Suppressor macrophage treated with lipopolysaccharide for 4 hours (primary cell): ENCODE results near the gene NTN1.
A peak's percentile ranks its signal among the peaks of the same experiment; 100 is the strongest.
"Not testable (repeated sequence)": the region's sequence is repeated elsewhere in the genome, so short reads cannot be mapped to it uniquely, and the experiment has no call there.

ENCODE experiments used
- DNase-seq: peaks from one replicate; pipeline ENCODE4 v3.0.0-alpha.2; 2020

NTN1 gene

DNA sequence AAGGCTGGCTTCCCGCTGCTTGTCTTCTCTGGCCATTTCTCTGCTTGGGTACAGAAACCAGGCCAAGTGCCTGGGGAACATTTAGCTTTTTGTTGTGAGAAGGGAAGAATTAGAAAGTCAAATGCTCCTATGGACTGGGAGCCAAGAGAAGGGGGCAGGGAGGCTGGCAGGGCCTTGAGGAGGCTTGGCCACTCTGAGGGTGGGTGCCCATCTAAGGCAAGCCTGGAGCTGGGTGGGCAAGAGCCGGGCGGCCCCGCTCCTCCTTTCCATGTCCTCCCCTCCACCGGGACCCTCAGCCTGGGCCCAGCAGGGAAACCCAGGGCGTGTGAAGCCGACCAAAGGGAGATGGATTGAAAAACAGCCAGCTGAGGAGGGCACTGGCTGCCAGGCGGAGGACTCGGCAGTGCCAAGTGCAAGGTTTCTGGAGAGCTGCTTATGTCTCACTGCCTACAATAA, 69.4 kb downstream of the NTN1 start:
- DNase-seq = no peak

DNA sequence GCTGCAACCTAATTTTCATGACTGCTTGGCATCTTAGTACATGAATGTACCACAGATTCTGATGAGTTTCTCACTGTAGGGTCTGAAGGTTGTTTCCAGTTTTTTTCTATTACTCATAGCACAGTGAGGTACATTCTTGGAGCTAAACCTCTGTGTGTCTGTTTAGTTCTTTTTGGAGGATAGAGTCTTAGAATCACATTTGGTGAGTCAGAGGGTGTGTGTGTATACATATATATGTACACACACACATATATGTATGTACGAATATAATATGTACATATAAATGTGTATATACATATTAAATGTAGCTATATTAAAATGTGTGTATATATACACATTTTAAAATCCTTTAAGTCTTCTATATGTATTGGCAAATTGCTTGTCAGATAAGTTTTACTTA, 72.9 kb downstream of the NTN1 start:
- DNase-seq = no peak

DNA sequence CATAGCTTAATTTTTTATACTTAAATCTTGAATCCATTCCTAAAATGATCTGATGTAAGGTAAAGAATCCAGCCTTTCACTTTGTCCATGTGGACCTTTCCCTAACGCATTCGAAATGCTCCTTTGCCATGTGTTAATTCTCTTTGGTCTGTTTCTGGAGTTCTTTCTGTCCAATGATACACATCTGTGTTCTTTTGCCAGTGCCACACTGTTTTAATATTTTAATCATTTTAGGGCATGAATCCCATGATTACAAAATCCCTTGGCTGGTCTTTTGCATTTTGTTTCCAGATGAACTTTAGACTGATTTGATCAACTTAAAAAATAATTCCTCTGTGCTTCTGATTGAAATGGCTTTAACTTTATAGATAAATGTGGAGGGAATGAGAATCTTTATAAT, 74.1 kb downstream of the NTN1 start:
- no peak for DNase-seq

DNA sequence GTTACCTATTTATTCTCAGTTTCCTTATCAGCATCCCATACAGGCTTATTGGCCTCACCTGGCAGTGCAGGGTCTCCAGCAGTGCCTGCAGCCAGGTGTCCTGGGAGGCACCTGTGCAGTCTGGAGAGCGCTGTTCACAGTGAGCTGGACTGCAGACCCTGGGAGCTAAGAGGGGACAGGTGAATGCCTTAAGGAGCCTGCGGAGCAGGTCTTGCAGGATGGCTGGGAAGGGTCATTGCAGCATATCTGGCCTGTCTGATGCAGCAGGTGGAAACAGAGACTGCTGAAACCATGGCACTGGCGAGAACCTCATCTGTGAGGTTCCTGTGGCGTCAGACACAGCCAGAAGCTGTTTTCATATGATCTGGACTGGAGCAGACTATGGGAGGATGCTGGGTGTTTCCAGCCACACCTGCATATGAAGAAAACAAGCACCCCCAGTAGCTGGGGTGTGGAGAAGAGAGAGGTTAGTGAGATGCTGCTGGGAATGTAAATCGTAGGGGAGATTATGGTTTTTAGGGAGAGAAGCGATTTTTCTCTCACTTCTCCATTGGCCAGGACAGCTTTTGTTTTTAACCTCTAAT, 77.0 kb downstream of the NTN1 start:
- no peak for DNase-seq

DNA sequence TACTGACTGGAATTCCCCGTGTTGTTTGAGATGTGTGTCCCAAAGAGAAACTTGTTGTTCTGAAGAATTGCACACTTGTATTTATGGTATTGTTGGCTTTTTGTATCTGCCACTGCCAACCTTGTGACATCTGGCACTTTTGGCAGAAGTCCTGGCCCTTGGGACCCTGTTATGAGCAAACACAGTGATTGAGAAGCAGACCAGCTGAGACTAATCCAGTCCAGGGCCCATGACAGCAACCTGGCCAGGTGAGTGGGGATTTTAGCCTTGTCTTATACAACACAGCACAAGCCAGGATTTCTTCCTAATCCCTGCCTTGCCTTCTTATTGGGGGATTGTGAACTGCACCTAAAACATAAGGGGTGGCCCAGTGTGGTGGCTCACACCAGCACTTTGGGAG, 80.0 kb downstream of the NTN1 start:
- DNase-seq = no peak

DNA sequence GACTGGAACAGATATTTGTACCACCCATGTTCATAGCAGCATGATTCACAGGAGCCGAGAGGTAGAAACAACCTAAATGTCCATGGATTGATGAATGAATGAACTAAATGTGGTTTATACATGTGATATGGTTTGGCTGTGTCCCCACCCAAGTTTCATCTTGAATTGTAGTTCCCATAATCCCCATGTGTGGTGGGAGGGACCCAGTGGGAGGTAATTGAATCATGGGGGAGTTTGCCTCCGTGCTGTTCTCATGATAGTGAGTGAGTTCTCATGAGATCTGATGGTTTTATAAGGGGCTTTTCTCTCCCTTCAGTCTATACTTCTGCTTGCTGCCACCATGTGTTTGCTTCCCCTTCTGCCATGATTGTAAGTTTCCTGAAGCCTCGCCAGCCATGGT, 81.9 kb downstream of the NTN1 start:
- not testable (repeated sequence) for DNase-seq

DNA sequence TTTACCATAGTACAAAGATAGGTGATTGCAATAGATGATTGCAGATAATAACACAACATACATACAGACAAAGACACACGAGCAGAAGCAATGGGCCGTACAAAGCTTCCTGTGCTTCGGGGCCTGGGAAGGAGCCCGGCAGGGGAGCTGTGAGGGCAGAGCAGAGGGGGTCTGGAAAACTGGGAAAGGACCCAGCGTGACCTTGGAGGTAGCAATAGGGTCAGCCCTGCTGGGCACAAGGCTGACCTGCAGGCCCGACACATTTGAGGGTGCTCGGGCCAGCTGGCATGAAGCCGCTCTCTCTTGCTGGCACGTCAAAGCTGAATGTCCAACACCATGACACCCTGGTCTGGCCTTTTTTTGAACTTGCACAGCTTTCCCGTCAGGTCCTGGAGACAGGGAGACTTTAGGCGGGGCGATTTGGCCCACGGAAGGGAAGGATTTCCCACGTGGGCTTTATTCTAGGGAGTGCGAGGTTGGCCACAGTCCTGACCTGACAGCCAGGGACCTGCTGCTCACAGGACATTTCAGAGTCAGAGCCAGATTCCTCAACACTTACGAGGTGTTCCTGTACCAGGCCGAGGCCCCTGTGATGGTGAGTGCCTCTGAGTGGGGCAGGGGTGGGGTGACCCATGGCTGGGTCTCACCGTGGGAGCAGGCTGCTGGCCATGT, 83.2 kb downstream of the NTN1 start:
- DNase-seq = no peak

DNA sequence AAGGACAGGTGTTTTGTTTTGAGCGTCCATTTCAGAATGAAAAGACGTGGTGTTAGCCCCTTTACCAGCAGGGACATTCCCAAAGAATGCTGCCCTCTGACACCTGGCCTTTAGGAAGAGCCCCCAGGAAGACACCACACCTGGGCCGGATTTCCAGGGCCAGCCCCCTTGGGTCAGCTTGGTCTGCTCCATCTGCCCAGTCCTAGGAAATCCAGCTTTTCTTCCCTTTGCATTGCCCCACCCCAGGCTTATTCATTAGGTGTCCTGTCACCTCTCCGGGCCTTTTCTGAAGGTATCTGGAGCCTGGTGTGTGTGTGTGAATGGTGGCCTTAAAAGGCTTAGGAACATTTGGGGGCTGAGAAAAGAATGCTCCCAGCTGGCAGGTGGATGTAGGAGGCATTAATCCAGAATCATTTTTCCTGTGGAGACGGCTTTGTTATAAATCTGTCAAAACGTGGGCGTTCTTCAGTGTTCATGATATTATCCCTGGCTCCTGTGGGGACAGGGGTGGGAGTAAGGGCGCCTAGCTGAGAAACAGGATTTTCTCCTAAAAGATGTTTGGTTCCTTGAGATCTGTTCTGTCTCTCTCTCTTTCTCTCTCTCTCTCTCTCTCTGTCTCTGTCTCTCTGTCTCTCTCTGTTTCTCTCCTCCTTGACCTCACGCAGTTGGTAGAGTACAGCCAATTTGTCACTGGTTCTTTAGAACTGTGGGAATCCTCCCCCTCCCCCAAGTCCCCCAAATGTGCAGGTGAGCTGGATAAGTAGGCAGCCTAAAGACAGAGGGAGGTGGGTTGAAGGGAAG, 84.0 kb downstream of the NTN1 start:
- no peak for DNase-seq

DNA sequence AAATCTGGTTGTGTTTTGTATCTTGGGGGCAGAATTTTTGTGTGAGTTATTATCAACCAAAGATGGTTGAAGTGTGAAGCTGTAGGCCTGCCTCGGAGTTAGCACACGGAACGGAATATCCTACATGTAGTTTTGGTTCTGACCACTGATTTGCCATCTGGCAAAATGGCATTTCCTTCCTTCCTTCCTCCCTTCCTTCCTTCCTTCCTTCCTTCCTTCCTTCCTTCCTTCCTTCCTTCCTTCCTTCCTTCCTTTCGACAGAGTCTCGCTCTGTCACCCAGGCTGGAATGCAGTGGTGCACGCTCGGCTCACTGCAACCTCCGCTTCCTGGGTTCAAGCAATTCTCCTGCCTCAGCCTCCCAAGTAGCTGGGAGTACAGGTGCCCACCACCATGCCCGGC, 85.0 kb downstream of the NTN1 start:
- DNase-seq = not testable (repeated sequence)

DNA sequence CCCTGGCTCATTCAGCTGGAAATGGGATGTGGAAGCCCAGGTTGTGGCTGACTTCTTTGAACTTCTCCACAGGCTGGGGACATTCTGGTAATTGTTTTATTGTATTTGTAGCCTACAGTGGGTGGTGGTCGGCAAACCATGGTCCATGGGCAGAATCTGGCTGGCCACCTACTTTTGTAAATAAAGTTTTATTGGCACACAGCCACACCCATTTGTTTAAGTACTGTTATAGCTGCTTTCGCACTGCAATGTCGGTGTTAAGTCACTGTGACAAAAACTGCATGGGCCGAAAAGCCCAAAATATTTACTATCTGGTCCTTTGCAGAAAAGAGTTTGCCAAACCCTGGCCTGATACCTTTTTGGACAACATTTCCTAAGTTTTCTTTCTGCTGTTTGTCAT, 86.2 kb downstream of the NTN1 start:
- DNase-seq = no peak

DNA sequence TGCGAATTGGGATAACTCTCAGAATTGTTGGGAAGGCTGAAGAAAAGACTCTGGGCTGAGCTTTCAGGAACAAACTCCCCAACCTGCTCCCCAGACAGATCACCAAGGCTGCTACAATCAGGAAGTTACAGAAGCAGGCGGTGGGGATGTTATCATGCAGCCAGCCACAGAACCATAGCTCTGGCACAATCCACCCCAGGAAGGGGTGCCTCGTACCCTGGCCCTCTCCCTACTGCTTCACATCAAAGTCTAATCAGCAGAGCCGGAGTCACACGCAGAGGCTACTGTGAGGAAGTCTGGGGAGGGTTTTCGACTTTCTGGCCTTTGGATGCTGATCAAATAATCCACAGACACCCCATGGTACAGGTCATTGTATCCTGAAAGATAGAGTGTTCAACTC, 86.8 kb downstream of the NTN1 start:
- DNase-seq = no peak

DNA sequence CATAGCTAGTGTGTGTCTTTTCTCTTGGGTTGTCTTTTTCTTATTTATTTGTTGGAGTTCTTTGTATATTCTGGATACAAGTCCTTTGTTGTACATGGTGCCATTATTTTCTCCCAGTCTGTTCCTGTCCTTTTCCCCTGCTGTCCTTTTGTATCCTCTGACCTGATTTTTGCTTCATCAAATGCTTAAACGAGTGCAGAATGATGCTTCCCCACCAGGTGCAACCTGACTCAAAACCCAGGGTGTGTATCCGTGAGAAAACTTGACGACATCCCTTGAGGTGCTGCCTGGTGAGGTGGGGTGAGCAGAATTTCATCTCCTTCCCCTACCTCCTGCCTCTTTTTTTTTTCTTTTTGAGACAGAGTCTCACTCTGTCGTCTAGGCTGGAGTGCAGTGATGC, 88.6 kb downstream of the NTN1 start:
- DNase-seq = no peak

DNA sequence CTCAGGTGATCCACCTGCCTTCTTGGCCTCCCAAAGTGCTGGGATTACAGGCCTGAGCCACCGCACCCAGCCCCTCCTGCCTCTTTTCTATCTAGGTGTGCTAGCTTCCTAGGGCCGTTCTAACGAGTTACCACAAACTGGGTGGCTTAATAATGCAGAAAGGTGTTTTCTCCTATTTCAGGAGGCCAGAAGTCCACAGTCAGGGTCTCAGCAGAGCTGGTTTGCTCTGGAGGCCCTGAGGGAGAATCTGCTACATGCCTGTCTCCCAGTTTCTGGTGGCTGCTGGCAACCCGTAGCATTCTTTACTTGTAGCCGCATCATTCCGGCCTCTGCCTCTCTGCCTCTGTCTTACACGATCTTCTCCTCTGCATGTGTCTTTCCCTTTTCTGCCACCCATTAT, 89.2 kb downstream of the NTN1 start:
- DNase-seq = no peak

DNA sequence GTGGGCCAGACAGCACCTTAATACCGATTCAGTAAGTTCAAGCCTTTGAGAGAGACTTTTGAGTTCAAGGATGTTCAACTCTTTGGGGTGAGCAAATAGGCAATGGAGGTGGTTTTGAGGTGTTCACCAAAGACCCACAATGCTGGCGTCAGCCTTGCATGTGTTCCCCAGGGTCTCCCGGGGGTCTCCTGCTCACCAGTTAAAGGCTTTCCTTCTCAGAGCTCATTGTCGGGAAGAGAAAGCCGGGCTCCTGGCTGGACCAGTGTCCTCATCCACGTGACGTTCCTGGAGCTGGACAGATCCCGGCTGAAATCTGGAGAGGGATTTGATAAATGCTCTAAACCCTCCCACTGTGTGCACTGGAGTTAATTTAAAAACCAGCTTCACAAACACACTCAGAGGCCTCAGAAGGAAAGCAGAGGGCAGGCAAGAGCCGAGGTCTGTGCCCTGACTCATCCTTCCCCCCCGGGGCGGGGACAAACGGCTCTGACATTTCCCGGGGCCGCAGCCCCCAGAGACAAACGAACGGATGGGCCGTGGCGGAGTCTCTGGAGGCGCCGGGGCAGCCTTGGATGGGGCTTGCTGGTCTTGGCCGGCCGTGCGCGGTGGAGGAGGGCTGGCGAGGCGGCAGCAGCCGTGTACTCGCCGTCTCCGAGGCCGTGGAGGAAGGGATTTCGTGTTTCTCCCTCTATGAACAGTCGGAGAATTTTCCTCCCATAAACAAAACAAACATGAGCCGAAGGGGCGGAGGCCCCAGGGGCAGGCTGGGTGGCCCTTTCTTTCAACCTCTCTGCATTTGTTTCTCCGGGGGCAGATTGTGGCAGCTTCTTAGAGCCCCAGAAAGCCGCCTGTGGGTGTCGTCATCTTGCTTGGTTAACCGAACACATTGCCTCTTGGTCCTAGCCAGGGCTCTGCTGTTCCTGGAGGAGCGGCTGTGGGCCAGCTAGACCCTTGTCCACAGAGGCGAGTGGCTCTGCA, 94.2 kb downstream of the NTN1 start:
- DNase-seq = peak; percentile 21

DNA sequence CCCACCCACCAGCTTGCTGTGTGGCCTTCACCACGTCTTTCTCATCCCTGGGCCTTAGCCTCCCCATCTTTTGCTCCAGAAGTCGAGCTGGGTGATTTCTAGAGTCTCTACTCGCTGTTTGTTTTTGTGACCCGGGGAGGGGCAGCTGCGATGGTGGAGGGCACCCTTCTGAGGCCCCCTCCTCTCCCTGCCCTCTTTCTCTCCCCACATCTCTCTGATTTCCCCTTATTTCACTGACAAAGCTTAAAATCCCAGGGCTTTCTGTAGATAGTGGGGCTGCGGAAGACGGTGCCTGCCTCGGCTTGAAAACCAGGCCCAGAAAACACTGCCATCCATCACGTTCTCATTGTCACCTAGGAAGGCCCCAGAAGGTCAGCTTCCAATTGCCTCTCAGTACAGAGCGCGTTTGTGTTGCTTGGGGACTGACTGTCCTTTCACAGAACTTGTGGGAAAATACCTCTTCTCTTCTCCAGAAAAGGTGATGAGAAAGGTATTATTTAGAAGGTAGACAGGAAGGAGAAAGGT, 95.1 kb downstream of the NTN1 start:
- DNase-seq = no peak

DNA sequence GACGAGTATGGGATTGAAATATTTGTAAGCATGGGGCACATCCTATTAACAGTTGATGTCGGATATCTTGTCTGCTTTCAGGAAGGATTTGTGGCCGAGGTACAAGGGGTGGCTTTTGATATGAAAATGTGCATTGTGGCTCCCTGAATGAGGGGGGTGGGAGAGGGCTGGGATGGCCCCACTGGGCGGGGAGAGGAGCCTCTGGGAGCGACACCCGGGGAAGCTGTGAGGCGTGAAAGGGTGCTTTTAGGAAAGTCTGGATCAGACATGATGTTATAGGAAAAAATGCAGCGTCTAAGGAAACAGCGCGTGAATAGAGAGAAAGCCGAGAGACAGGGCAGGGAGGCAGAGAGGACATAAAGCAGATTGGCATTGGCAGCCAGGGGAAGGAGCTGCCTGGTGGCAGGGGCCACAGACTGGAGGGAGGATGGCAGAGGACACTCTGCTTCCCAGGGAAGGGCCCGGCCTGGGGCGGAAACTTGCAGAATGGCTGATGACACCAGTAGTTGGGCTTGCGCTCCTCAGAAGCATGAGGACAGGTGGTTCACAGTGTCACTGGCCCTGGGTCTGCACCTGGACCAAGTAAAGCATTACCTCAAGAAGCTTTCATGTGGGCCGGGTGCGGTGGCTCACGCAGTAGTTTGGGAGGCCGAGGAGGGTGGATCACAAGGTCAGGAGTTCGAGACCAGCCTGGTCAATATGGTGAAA, 95.7 kb downstream of the NTN1 start:
- DNase-seq = no peak

DNA sequence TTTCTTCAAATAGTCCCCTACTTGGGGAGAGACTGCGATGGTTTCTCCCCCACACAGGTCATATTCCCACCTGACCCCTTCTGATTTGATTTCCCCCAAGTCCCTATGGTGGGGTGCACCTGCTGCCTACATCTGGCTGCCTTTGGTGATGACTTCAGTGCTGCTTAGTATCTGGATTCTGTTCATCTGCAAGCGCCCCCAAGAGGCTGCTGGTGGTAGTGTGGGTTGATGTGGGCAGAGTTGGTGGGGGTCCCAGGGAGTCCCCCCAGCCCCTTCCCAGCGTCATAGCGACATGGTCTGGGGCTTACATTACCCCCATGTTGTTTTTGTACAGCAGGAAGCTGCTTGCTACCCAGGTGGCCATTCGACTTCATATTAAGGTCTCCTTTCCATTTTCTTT, 99.2 kb downstream of the NTN1 start:
- DNase-seq = no peak

DNA sequence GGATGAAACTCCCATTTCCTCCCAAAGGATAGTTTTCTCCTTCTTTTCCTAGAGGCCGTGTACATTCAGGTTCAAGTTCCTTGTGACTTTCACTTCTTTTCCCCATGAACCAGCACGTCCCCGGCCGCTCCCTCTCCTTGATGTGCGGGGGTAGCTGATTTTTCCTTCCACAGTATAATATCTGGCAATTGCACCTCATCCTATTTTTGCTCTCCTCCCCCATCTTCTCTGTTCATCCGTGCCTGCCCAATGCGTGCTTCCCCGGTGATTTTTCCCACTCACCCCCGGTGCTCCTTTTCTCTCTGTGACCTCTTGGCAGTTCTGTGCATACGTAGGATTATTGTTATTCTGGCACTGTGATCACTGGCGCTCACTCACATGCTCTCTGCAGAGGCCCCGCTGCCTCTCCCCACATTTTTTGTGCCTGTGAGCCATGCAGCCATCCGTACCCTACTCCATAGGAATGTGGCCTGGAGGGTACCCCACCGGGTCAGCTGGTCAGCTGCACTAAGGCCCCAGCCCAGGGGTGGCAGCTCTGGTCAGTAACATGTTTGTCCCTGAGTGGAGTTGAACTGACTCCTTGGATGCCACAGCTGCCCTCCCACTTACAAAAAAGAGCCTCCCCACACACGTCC, 100.0 kb downstream of the NTN1 start:
- no peak for DNase-seq

DNA sequence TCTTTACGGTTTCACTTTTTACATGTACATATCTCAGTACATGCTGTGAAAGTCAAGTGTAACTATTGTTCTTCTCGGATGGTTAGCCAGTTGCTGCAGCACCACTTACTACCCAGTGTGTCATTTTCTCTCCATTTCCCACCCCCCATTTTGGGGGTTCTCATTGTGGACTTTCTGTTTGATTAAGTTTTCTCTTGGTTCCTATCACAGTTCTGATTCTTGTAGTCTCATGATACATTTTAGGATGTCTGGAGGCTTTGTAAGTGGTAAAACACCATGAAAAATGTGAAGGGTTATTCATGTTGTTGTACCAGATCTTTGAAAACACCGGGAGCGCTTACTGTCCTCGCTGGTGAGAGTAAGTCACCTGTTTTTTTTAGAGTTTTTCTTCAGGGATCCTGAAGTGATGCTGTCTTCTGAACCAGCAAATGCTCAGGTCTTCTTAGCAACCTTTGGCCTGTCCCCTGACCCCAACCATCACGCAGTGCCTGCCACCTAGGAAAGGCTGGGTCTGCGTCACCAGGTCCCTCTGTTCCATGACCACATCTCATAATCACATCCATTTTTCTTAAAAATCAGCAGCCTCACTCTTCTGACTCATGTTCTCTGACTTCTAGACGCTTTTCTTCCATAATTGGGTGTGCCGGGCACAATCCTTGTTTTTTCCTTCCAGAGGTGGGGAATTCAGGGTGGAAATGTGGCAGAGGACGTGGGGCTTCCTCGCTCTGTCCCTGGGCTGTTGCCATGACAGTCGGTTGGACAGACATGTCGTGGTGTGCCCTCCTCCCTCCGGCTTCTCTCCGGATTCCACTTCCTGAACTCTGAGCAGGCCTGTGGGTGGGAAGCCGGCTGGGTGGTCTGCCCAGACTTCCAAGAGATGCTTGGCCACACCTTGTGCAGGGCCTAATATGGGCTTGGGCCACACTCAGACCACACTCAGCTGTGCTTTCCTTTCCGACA, 102.6 kb downstream of the NTN1 start:
- DNase-seq = no peak

DNA sequence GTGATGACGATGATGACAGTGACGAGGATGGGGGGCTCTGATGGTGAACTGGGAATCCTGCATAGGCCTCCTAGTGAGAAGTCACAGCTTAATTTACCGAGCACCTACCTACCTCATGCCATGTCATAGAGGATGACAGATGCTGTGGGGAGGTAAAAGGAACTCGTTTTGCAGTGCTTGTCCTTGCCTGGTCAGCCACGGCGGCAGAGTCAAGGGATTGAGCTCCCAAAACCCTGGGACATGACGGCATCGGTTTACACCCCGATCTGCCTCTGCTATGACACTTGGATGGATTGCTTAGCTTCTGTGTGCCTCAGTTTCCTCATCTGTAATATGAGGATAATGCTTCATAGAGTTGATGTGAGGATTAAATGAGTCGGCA, 103.2 kb downstream of the NTN1 start:
- DNase-seq = no peak
